Breast epithelium (tissue), 3 donors: ENCODE data around the gene ERN2.

ENCODE experiments used
- POLR2A ChIP-seq: fragments of 450-650 bp; IDR thresholded peaks from one replicate; pipeline ENCODE4 v1.6.1; 2016; ENCODE audit warnings: antibody characterized with exemption, mild to moderate bottlenecking, moderate library complexity
- POLR2AphosphoS5 ChIP-seq, 3 donors: sonication (generic); formaldehyde crosslinking; IDR thresholded peaks; one replicate each; pipeline ENCODE4 v1.6.1; 2017; ENCODE audit warnings: antibody characterized with exemption in 3 of 3
- TF ChIP-seq, protein P1 (sequence below), 3 donors: fragments of 450-650 bp; IDR thresholded peaks; one replicate each; pipeline ENCODE4 v1.5.1; 2016 to 2017; ENCODE audit warnings: antibody characterized with exemption in 3 of 3, mild to moderate bottlenecking in 3 of 3, moderate library complexity in 3 of 3

DNA sequence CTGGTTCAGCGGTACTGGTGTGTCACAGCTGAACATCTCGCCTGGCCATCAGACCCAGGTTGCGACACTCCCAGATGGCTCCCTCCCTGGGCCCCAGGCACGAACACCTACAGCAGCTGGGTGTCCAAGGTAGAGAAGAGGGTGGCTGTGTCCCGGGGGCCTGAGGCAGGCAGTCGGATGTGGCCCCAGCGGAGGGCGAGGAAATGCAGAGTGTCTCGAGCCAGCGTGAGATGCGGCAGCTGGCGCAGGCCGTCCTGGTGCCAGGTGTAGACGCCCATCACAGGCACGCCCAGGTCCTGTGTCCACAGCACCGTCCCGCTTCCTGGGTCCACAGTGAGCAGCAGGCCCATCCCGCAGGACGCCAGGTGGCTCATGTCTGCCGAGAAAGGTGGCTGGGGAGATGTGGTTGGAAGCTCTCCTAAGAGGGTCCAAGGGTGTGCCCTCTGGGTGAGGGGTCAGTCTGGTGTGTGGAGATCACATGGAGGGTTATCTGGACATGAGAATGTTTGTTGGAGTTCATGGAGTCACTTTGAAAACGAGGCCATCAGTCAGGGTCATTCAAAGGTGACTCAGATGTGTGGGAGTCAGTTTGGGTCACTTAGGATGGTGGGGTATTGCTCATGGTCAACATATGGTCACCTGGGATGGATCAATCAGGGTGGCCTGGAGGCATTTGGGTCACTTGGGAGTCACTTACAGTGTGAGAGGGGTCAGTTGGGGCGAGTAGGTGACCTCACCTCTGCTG, 8.1 kb downstream of the ERN2 start:
- no peak for TF ChIP-seq POLR2A
- TF ChIP-seq, protein P1, sequence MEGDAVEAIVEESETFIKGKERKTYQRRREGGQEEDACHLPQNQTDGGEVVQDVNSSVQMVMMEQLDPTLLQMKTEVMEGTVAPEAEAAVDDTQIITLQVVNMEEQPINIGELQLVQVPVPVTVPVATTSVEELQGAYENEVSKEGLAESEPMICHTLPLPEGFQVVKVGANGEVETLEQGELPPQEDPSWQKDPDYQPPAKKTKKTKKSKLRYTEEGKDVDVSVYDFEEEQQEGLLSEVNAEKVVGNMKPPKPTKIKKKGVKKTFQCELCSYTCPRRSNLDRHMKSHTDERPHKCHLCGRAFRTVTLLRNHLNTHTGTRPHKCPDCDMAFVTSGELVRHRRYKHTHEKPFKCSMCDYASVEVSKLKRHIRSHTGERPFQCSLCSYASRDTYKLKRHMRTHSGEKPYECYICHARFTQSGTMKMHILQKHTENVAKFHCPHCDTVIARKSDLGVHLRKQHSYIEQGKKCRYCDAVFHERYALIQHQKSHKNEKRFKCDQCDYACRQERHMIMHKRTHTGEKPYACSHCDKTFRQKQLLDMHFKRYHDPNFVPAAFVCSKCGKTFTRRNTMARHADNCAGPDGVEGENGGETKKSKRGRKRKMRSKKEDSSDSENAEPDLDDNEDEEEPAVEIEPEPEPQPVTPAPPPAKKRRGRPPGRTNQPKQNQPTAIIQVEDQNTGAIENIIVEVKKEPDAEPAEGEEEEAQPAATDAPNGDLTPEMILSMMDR (IDR thresholded peaks at IDR 0.05), result no peak
- no peak for TF ChIP-seq POLR2AphosphoS5 (IDR thresholded peaks at IDR 0.05)
